ENCODE measurements around the gene RIMBP2.
"Not testable (repeated sequence)": the region's sequence is repeated elsewhere in the genome, so short reads cannot be mapped to it uniquely, and the experiment has no call there.

The RIMBP2 gene

GRCh38 chr12:130761537-130762318 lies 45.6 kb upstream of the RIMBP2 start:
- H3K27ac ChIP-seq (ENCODE audit: low read depth, low read length, poor library complexity, severe bottlenecking) = no peak overlapping the region
- H4K20me1 ChIP-seq (ENCODE audit: insufficient read depth, low read length) = no peaks in the 10 kb centered on the region
- no peaks in the 10 kb centered on the region for H3K9me2 ChIP-seq (ENCODE audit: low read depth, low read length)
- no peak overlapping the region for H3K9ac ChIP-seq (ENCODE audit: low read length)
- no peaks in the 10 kb centered on the region for H3K79me2 ChIP-seq (ENCODE audit: insufficient read depth, low read length)
- peak; percentile 66 for TF ChIP-seq CTCF (IDR thresholded peaks at IDR 0.05; ENCODE audit: low read length)
- TF ChIP-seq EZH2 (IDR thresholded peaks at IDR 0.05; ENCODE audit: borderline replicate concordance, low read length) = no peak
- no peaks in the 10 kb centered on the region for H3K36me3 ChIP-seq (ENCODE audit: insufficient read depth, low read length)
- H3F3A ChIP-seq (ENCODE audit: insufficient read depth, low read length) = no peaks in the 10 kb centered on the region
- H2AFZ ChIP-seq (ENCODE audit: low read length) = no peak overlapping the region
- H3K4me3 ChIP-seq (ENCODE audit: low read depth, low read length, poor library complexity, severe bottlenecking) = peak overlapping the region; percentile 32
- H3K4me1 ChIP-seq (ENCODE audit: insufficient read depth, low read length, severe bottlenecking) = peaks cover 4% of the 10 kb centered on the region
- H3K4me2 ChIP-seq (ENCODE audit: low read length) = peak overlapping the region; percentile 50; the same call in 1 of the 2 replicates
- H3K9me3 ChIP-seq (ENCODE audit: low read length) = no peaks in the 10 kb centered on the region
- H3K27me3 ChIP-seq (ENCODE audit: insufficient read depth, low read length) = no peaks in the 10 kb centered on the region

GRCh38 chr12:130754234-130754901 lies 38.3 kb upstream of the RIMBP2 start:
- no peaks in the 10 kb centered on the region for H3K27me3 ChIP-seq (ENCODE audit: insufficient read depth, low read length)
- H3K27ac ChIP-seq (ENCODE audit: low read depth, low read length, poor library complexity, severe bottlenecking) = peak overlapping the region; percentile 32
- peak overlapping the region; percentile 34 for H3K4me3 ChIP-seq (ENCODE audit: low read depth, low read length, poor library complexity, severe bottlenecking)
- H3K9me3 ChIP-seq (ENCODE audit: low read length) = peaks cover 6% of the 10 kb centered on the region; the same call in 1 of the 2 replicates
- H3K4me1 ChIP-seq (ENCODE audit: insufficient read depth, low read length, severe bottlenecking) = peaks cover 4% of the 10 kb centered on the region
- no peaks in the 10 kb centered on the region; the same call in 1 of the 2 replicates for H3K36me3 ChIP-seq (ENCODE audit: insufficient read depth, low read length)
- H3K4me2 ChIP-seq (ENCODE audit: low read length) = peak overlapping the region; percentile 4; the same call in 1 of the 2 replicates
- no peaks in the 10 kb centered on the region for H3K79me2 ChIP-seq (ENCODE audit: insufficient read depth, low read length)
- H4K20me1 ChIP-seq (ENCODE audit: insufficient read depth, low read length) = no peaks in the 10 kb centered on the region
- TF ChIP-seq CTCF (IDR thresholded peaks at IDR 0.05; ENCODE audit: low read length) (no peak), EZH2 (IDR thresholded peaks at IDR 0.05; ENCODE audit: borderline replicate concordance, low read length) (no peak)
- H2AFZ ChIP-seq (ENCODE audit: low read length) = peak overlapping the region; percentile 66; the same call in 1 of the 2 replicates
- no peaks in the 10 kb centered on the region for H3F3A ChIP-seq (ENCODE audit: insufficient read depth, low read length)
- H3K9ac ChIP-seq (ENCODE audit: low read length) = no peak overlapping the region
- no peaks in the 10 kb centered on the region for H3K9me2 ChIP-seq (ENCODE audit: low read depth, low read length)

GRCh38 chr12:130752692-130753230 lies 36.7 kb upstream of the RIMBP2 start:
- Histone ChIP-seq H3K9me3 (ENCODE audit: low read length) (peaks cover 6% of the 10 kb centered on the region; the same call in 1 of the 2 replicates), H3K4me2 (ENCODE audit: low read length) (no peak overlapping the region), H3F3A (ENCODE audit: insufficient read depth, low read length) (no peaks in the 10 kb centered on the region), H3K36me3 (ENCODE audit: insufficient read depth, low read length) (no peaks in the 10 kb centered on the region; the same call in 1 of the 2 replicates), H3K9ac (ENCODE audit: low read length) (no peak overlapping the region), H4K20me1 (ENCODE audit: insufficient read depth, low read length) (no peaks in the 10 kb centered on the region), H2AFZ (ENCODE audit: low read length) (no peak overlapping the region), H3K4me1 (ENCODE audit: insufficient read depth, low read length, severe bottlenecking) (peaks cover 4% of the 10 kb centered on the region), H3K4me3 (ENCODE audit: low read depth, low read length, poor library complexity, severe bottlenecking) (no peak overlapping the region), H3K79me2 (ENCODE audit: insufficient read depth, low read length) (no peaks in the 10 kb centered on the region), H3K27ac (ENCODE audit: low read depth, low read length, poor library complexity, severe bottlenecking) (no peak overlapping the region), H3K9me2 (ENCODE audit: low read depth, low read length) (no peaks in the 10 kb centered on the region), H3K27me3 (ENCODE audit: insufficient read depth, low read length) (no peaks in the 10 kb centered on the region)
- no peak for TF ChIP-seq CTCF (IDR thresholded peaks at IDR 0.05; ENCODE audit: low read length)

- H3F3A ChIP-seq (ENCODE audit: insufficient read depth, low read length); H3K36me3 ChIP-seq (ENCODE audit: insufficient read depth, low read length); H3K9ac ChIP-seq (ENCODE audit: low read length); H3K9me3 ChIP-seq (ENCODE audit: low read length); H3K27me3 ChIP-seq (ENCODE audit: insufficient read depth, low read length); H3K4me2 ChIP-seq (ENCODE audit: low read length); H3K9me2 ChIP-seq (ENCODE audit: low read depth, low read length); H2AFZ ChIP-seq (ENCODE audit: low read length); H3K27ac ChIP-seq (ENCODE audit: low read depth, low read length, poor library complexity, severe bottlenecking); H3K4me3 ChIP-seq (ENCODE audit: low read depth, low read length, poor library complexity, severe bottlenecking); H4K20me1 ChIP-seq (ENCODE audit: insufficient read depth, low read length); H3K4me1 ChIP-seq (ENCODE audit: insufficient read depth, low read length, severe bottlenecking); H3K79me2 ChIP-seq (ENCODE audit: insufficient read depth, low read length): not testable (repeated sequence)
These were observed 35.9 kb upstream of the RIMBP2 start for GRCh38 chr12:130752037-130752436.
